H1 (cell line): ENCODE measurements around the gene SUV39H2. TPM values are rescaled to one million over a fixed set of nuclear protein-coding genes. Genes with fewer than 3 reads are reported as not detected.

Experiments
- CTCF ChIA-PET: fragments of 300-600 bp; sonication (Branson Sonifier 250); formaldehyde crosslinking; loops from one replicate; lab custom pipeline; 2021; ENCODE audit not compliant: partially characterized antibody; lab: Charles Lee
- POLR2A ChIA-PET: fragments of 300-600 bp; sonication (Branson Sonifier 250); formaldehyde crosslinking; loops from one replicate; lab custom pipeline; 2021; ENCODE audit warnings: inconsistent platforms; ENCODE audit not compliant: partially characterized antibody; lab: Charles Lee
- DNase-seq, 2 experiments: peaks; one replicate each; pipeline versions ENCODE4 v3.0.0 to v3.0.0-alpha.2; 2010 to 2022; ENCODE audit warnings: low spot score in 2 of 2, low read depth in 1 of 2, mixed read lengths in 1 of 2
- FAIRE-seq: peaks from 2 replicates; lab custom pipeline; 2011; peaks lifted over from hg19 to GRCh38; lab: Jason Lieb, UNC
- H2AFZ ChIP-seq: 2 replicates; pipeline ENCODE4 v1.8.1; 2012; ENCODE audit warnings: low read length, inconsistent platforms
- H2AK5ac ChIP-seq: 2 replicates; pipeline ENCODE4 v1.6.1; 2013; ENCODE audit warnings: low read depth, low read length
- H2BK120ac ChIP-seq: replicated peaks from 2 replicates; pipeline ENCODE3; 2013; ENCODE audit warnings: low read depth, low read length, inconsistent platforms
- H2BK12ac ChIP-seq: 2 replicates; pipeline ENCODE4 v1.6.1; 2013; ENCODE audit warnings: low read depth, low read length
- H2BK15ac ChIP-seq: 2 replicates; pipeline ENCODE4 v1.6.1; 2013; ENCODE audit warnings: low read length
- H2BK20ac ChIP-seq: 2 replicates; pipeline ENCODE4 v1.6.1; 2013; ENCODE audit warnings: low read length
- H2BK5ac ChIP-seq: 2 replicates; pipeline ENCODE4 v1.6.1; 2013; ENCODE audit warnings: low read depth, low read length
- H3K14ac ChIP-seq: 2 replicates; pipeline ENCODE4 v1.6.1; 2013; ENCODE audit warnings: inconsistent platforms; ENCODE audit not compliant: insufficient read length
- H3K18ac ChIP-seq: 2 replicates; pipeline ENCODE4 v1.6.1; 2013; ENCODE audit warnings: low read length; ENCODE audit errors: extremely low read depth
- H3K23ac ChIP-seq: 2 replicates; pipeline ENCODE4 v1.6.1; 2013; ENCODE audit warnings: inconsistent platforms; ENCODE audit not compliant: insufficient read length
- H3K23me2 ChIP-seq: 2 replicates; pipeline ENCODE4 v1.6.1; 2013; ENCODE audit warnings: low read depth, low read length
- H3K27ac ChIP-seq: 2 replicates; pipeline ENCODE4 v1.6.1; 2011; ENCODE audit warnings: low read depth, low read length, inconsistent platforms
- H3K27me3 ChIP-seq, 4 experiments: replicated peaks in 1 of 4; 1 replicate in 1 of 4; 2 replicates in 3 of 4; pipeline versions ENCODE4 v1.6.1 to v1.8.1; 2011 to 2013; ENCODE audit warnings: low read length in 3 of 4, mild to moderate bottlenecking in 3 of 4, inconsistent platforms in 2 of 4, mixed read lengths in 2 of 4, moderate library complexity in 1 of 4; ENCODE audit not compliant: control insufficient read depth in 3 of 4, insufficient read depth in 3 of 4; ENCODE audit errors: extremely low read depth in 1 of 4
- H3K36me3 ChIP-seq, 4 experiments: 2 replicates each; pipeline versions ENCODE4 v1.6.1 to v1.8.1; 2011 to 2013; ENCODE audit warnings: mild to moderate bottlenecking in 4 of 4, low read length in 3 of 4, moderate library complexity in 2 of 4, control low read depth in 1 of 4, inconsistent platforms in 1 of 4; ENCODE audit not compliant: insufficient read depth in 4 of 4, control insufficient read depth in 2 of 4
- H3K4ac ChIP-seq: replicated peaks from 2 replicates; pipeline ENCODE3; 2013; ENCODE audit warnings: low read length, low read depth, mixed read lengths, inconsistent platforms; ENCODE audit not compliant: insufficient read length
- H3K4me1 ChIP-seq, 4 experiments: replicated peaks in 1 of 4; 1 replicate in 1 of 4; 2 replicates in 3 of 4; pipeline versions ENCODE4 v1.6.1 to v1.8.1; 2011 to 2013; ENCODE audit warnings: low read length in 3 of 4, inconsistent platforms in 2 of 4, mixed read lengths in 1 of 4; ENCODE audit not compliant: insufficient read depth in 4 of 4, control insufficient read depth in 3 of 4
- H3K4me2 ChIP-seq, 2 experiments: 2 replicates each; pipeline versions ENCODE4 v1.6.1 to v1.8.1; 2011 to 2013; ENCODE audit warnings: low read depth in 2 of 2, low read length in 2 of 2, control low read depth in 1 of 2, inconsistent platforms in 1 of 2, mild to moderate bottlenecking in 1 of 2; ENCODE audit not compliant: insufficient read depth in 1 of 2
- H3K4me3 ChIP-seq, 4 experiments: fragments of 200-600, 300-600 bp in 1 of 4; sonication (generic), shearing (Covaris generic), sonication (Bioruptor Twin) in 1 of 4; 2 replicates each; pipeline versions ENCODE4 v1.5.1 to v1.8.1; 2011 to 2016; ENCODE audit warnings: low read length in 4 of 4, low read depth in 3 of 4, control low read depth in 2 of 4, inconsistent platforms in 2 of 4, mild to moderate bottlenecking in 2 of 4, mixed read lengths in 1 of 4, moderate library complexity in 1 of 4; ENCODE audit not compliant: insufficient read depth in 2 of 4; ENCODE audit errors: extremely low read depth in 1 of 4
- H3K56ac ChIP-seq: replicated peaks from 2 replicates; pipeline ENCODE3; 2013; ENCODE audit warnings: low read depth, mild to moderate bottlenecking, mixed read lengths, low read length, inconsistent platforms; ENCODE audit not compliant: insufficient read length
- H3K79me1 ChIP-seq: 2 replicates; pipeline ENCODE4 v1.6.1; 2013; ENCODE audit warnings: low read depth, low read length, control low read depth
- H3K79me2 ChIP-seq, 2 experiments: 2 replicates each; pipeline versions ENCODE4 v1.6.1 to v1.8.1; 2012 to 2013; ENCODE audit warnings: low read length in 2 of 2, mild to moderate bottlenecking in 2 of 2, inconsistent platforms in 1 of 2; ENCODE audit not compliant: insufficient read depth in 2 of 2, control insufficient read depth in 1 of 2
- H3K9ac ChIP-seq, 4 experiments: replicated peaks in 1 of 4; 1 replicate in 1 of 4; 2 replicates in 3 of 4; pipeline versions ENCODE4 v1.6.1 to v1.8.1; 2011 to 2013; ENCODE audit warnings: low read depth in 3 of 4, low read length in 3 of 4, control low read depth in 2 of 4, mild to moderate bottlenecking in 2 of 4, moderate library complexity in 2 of 4, inconsistent platforms in 1 of 4; ENCODE audit errors: extremely low read depth in 1 of 4
- H3K9me3 ChIP-seq, 2 experiments: 2 replicates each; pipeline versions ENCODE4 v1.6.1 to v1.8.1; 2012 to 2013; ENCODE audit warnings: mild to moderate bottlenecking in 2 of 2, moderate library complexity in 2 of 2, control low read depth in 1 of 2, inconsistent platforms in 1 of 2, low read depth in 1 of 2, low read length in 1 of 2, mixed read lengths in 1 of 2; ENCODE audit not compliant: insufficient read depth in 2 of 2
- H4K20me1 ChIP-seq, 2 experiments: replicated peaks in 1 of 2; 2 replicates each; pipeline versions ENCODE3 to v1.8.1; 2011 to 2013; ENCODE audit warnings: inconsistent platforms in 2 of 2, low read length in 2 of 2, mild to moderate bottlenecking in 1 of 2; ENCODE audit not compliant: insufficient read depth in 2 of 2, control insufficient read depth in 1 of 2
- H4K5ac ChIP-seq: 2 replicates; pipeline ENCODE4 v1.6.1; 2013; ENCODE audit warnings: low read length, low read depth, mixed read lengths, inconsistent platforms; ENCODE audit not compliant: insufficient read length
- H4K8ac ChIP-seq: 2 replicates; pipeline ENCODE4 v1.8.0; 2013; ENCODE audit warnings: mild to moderate bottlenecking, moderate library complexity, low read length, inconsistent platforms; ENCODE audit not compliant: insufficient read depth; ENCODE audit errors: extremely low read depth
- H4K91ac ChIP-seq: replicated peaks from 2 replicates; pipeline ENCODE3; 2013; ENCODE audit warnings: low read length, mixed read lengths, inconsistent platforms; ENCODE audit not compliant: insufficient read length
- ASH2L ChIP-seq: fragments of 200-600, 300-600 bp; sonication (generic); IDR thresholded peaks from one replicate; pipeline ENCODE4 v1.7.1; 2017; ENCODE audit warnings: low read length
- CREB1 ChIP-seq: IDR thresholded peaks from 2 replicates; pipeline ENCODE4 v1.6.1; 2012; ENCODE audit warnings: inconsistent platforms
- E2F6 ChIP-seq: IDR thresholded peaks from 2 replicates; pipeline ENCODE4 v1.6.1; 2012; ENCODE audit warnings: inconsistent platforms
- GABPA ChIP-seq: IDR thresholded peaks from 2 replicates; pipeline ENCODE4 v1.6.1; 2011; ENCODE audit warnings: mild to moderate bottlenecking, low read length, moderate library complexity, borderline replicate concordance; ENCODE audit not compliant: insufficient read depth
- HDAC2 ChIP-seq, 2 experiments: fragments of 300-600 bp in 1 of 2; sonication (generic) in 1 of 2; IDR thresholded peaks; 2 replicates each; pipeline ENCODE4 v1.6.1; 2011 to 2012; ENCODE audit warnings: low read depth in 2 of 2, low read length in 2 of 2, mild to moderate bottlenecking in 2 of 2, moderate library complexity in 2 of 2, borderline replicate concordance in 1 of 2, inconsistent platforms in 1 of 2
- KDM5A ChIP-seq: fragments of 200-600 bp; IDR thresholded peaks from 2 replicates; pipeline ENCODE4 v1.7.1; 2012; ENCODE audit warnings: mild to moderate bottlenecking, low read length, inconsistent platforms, mixed read lengths
- MAX ChIP-seq: IDR thresholded peaks from 2 replicates; pipeline ENCODE4 v1.6.1; 2012; ENCODE audit warnings: inconsistent platforms
- POLR2AphosphoS5 ChIP-seq: IDR thresholded peaks from 2 replicates; pipeline ENCODE4 v1.6.1; 2011; ENCODE audit warnings: low read depth, low read length
- RFX5 ChIP-seq: IDR thresholded peaks from 2 replicates; pipeline ENCODE4 v1.6.1; 2011; ENCODE audit warnings: low read depth, low read length, improper control_type of control experiment, borderline replicate concordance
- TEAD4 ChIP-seq: IDR thresholded peaks from 2 replicates; pipeline ENCODE4 v1.6.1; 2012; ENCODE audit warnings: low read depth, low read length, inconsistent platforms, mixed read lengths
- WGBS, 2 experiments: shearing (Covaris generic) in 1 of 2; methylation state at CpG; one replicate each; pipeline versions ENCODE4 v1.1.6 to v1.1.7; 2013 to 2015; ENCODE audit warnings: low lambda C conversion rate in 2 of 2, mixed read lengths in 2 of 2, inconsistent platforms in 1 of 2, low coverage in 1 of 2, missing lambda C conversion rate in 1 of 2; ENCODE audit not compliant: insufficient replicate concordance in 2 of 2, insufficient coverage in 1 of 2, insufficient read length in 1 of 2; ENCODE audit errors: extremely low coverage in 1 of 2, missing lambda C conversion rate in 1 of 2; 5-methylcytosine and 5-hydroxymethylcytosine counted together
- polyA plus RNA-seq, 7 experiments: library from polyadenylated mRNA; depleted of rRNA in 3 of 7; stranded (reverse) in 5 of 7; unstranded in 2 of 7; fragments of >200 nt in 5 of 7; fragments of 200-250 nt in 2 of 7; gene quantifications; 1 replicate in 5 of 7; 2 replicates in 1 of 7; 4 replicates in 1 of 7; pipeline versions ENCODE4 v1.2.1 to v1.2.3, GENCODE V29; 2011 to 2013; ENCODE audit warnings: missing spikeins in 2 of 7, mixed read lengths in 2 of 7
- total RNA-seq: library from RNA; stranded (reverse); fragmentation: NEBNext Ultra II Directional; extraction: Animal tissue kit (Norgen Biotek cat#: 25700); gene quantifications from 2 replicates; pipeline ENCODE4 v1.2.1, GENCODE V29; 2021

The SUV39H2 gene
- total and polyA plus RNA-seq, 2 of the 8 experiments (the other 6 are each of a cell fraction or from before 2014, with no cell fraction given), result 19.4 to 62.3 TPM

GRCh38 chr10:14838582-14839304 is 39.9 kb upstream of the SUV39H2 start:
- H4K8ac ChIP-seq, result peak overlapping the region; percentile 97; the same call in 1 of the 2 replicates
- H3K23ac ChIP-seq, result no peak overlapping the region
- H3K79me1 ChIP-seq, result peaks cover 3% of the 10 kb centered on the region; the same call in 1 of the 2 replicates
- H3K23me2 ChIP-seq, result peaks cover 2% of the 10 kb centered on the region
- H3K4ac ChIP-seq, result no peak overlapping the region
- H3K27ac ChIP-seq, result peak overlapping the region; percentile 91
- peak overlapping the region; percentile 96 for H4K5ac ChIP-seq
- peaks cover 3 to 8% of the 10 kb centered on the region in 2 experiments for H4K20me1 ChIP-seq
- no peak overlapping the region for H2BK20ac ChIP-seq
- 2% methylated on average over 33 of the region's 60 CpGs; no CpG with 5 or more reads in 1 of the 2 experiments for WGBS, 2 experiments
- H3K9me3 ChIP-seq, result no peaks in the 10 kb centered on the region
- peak overlapping the region; percentile 90 to 98 (median 94) for H3K9ac ChIP-seq
- peak overlapping the region; percentile 63; the same call in 1 of the 2 replicates for H2AFZ ChIP-seq
- H3K36me3 ChIP-seq, result peaks cover 24 to 37% (median 28%) of the 10 kb centered on the region in 4 experiments
- peaks cover 0 to 8% (median 3%) of the 10 kb centered on the region in 4 experiments; a peak in 3 of 7 replicates for H3K4me1 ChIP-seq
- H3K79me2 ChIP-seq, result peaks cover 9 to 36% of the 10 kb centered on the region in 2 experiments
- no peak overlapping the region for H3K14ac ChIP-seq
- no peak overlapping the region for H2BK120ac ChIP-seq
- H3K4me3 ChIP-seq, result peak overlapping the region; percentile 87 to 93 (median 91)
- H4K91ac ChIP-seq, result peak overlapping the region; percentile 89
- H2AK5ac ChIP-seq, result 0 out of 2 replicates have a peak overlapping the region, but pooled peaks have one; percentile 83
- H3K56ac ChIP-seq, result peak overlapping the region; percentile 91
- ChIA-PET CTCF (interaction anchor here (0.6 to 3.0 kb wide), 6 partner anchors 10 to 302 kb away, joined by 3 to 19 read pairs (median 4); partner anchors contain the start of gene MEIG1), POLR2A (interaction anchor here (0.5 to 3.7 kb wide), 18 partner anchors 9 to 319 kb away, joined by 3 to 32 read pairs (median 6); partner anchors contain the start of genes DCLRE1C and SUV39H2)
- H3K4me2 ChIP-seq, result peak overlapping the region; percentile 79
- peak overlapping the region; percentile 93 for H3K18ac ChIP-seq
- H2BK12ac ChIP-seq, result no peak overlapping the region
- H3K27me3 ChIP-seq, result no peaks in the 10 kb centered on the region
- peak; percentile 13 to 74 for DNase-seq
- no peak overlapping the region for H2BK15ac ChIP-seq
- FAIRE-seq, result no peak
- peak overlapping the region; percentile 95 for H2BK5ac ChIP-seq
- no peak for TF ChIP-seq RFX5
- no peak; a peak in 1 of 4 replicates for TF ChIP-seq HDAC2 (IDR thresholded peaks at IDR 0.05; ENCODE audit: borderline replicate concordance in 1 of 2, low read depth in 2 of 2, low read length in 2 of 2)
- TF ChIP-seq ASH2L, result peak; percentile 45
- TF ChIP-seq E2F6, result no peak
- no peak for TF ChIP-seq GABPA
- TF ChIP-seq TEAD4, result 0 out of 2 replicates have a peak, but pooled peaks have one; percentile 34
- TF ChIP-seq MAX, result no peak
- peak; percentile 73 for TF ChIP-seq CREB1
- 0 out of 2 replicates have a peak, but pooled peaks have one; percentile 50 for TF ChIP-seq POLR2AphosphoS5
- 0 out of 2 replicates have a peak, but pooled peaks have one; percentile 14 for TF ChIP-seq KDM5A
